ENCODE results near the gene PPFIBP1. TPM values are rescaled to one million over a fixed set of nuclear protein-coding genes. Genes with fewer than 3 reads are reported as not detected.

The PPFIBP1 gene
- total and polyA plus RNA-seq, 2 of the 13 experiments (the other 11 are each of a cell fraction or from before 2014, with no cell fraction given): 16.2 to 21.8 TPM

DNA sequence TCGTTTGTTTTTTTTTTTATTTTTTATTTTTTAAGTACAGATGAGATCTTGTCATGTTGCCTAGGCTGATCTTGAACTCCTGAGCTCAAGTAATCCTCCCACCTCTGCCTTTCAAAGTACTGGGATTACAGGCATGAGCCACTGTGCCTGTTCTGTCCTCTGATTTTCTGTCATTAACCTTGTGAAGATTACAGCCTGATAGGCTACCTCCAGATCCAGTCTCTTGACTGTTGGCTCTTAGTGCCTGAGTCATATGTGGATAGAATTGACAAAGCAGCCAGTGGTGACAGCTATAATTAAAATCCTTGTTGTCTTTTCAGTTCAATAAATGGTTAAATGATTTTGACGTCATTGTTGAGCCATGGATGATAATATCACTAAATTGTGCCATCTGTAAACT, 151.0 kb downstream of the PPFIBP1 start:
- ATAC-seq (no peak), DNase-seq (ENCODE audit: low spot score) (no peak), FAIRE-seq (no peak)
- H3K4me3 ChIP-seq (replicated peaks in 1 of 3; ENCODE audit: insufficient read depth in 1 of 3, low read depth in 2 of 3, low read length in 3 of 3): no peak overlapping the region
- no peaks in the 10 kb centered on the region for H3K79me2 ChIP-seq (ENCODE audit: insufficient read depth, low read length)
- H3K9me3 ChIP-seq (ENCODE audit: low read length): no peaks in the 10 kb centered on the region
- H2AFZ ChIP-seq (ENCODE audit: low read length): no peak overlapping the region
- no peaks in the 10 kb centered on the region for H4K20me1 ChIP-seq (ENCODE audit: insufficient read depth, low read length)
- POLR2A ChIA-PET: no interaction called here
- in situ Hi-C loops (cut with HindIII; ENCODE audit: extremely low pct_ligation_motif_present, low pct_unique_long_range_greater_than_20kb): no loop called here
- no peak overlapping the region for H3K4me2 ChIP-seq (ENCODE audit: low read depth, low read length)
- TF ChIP-seq ZNF350 (CRISPR knock-in tag; IDR thresholded peaks at IDR 0.05; ENCODE audit: borderline replicate concordance, low read depth) (no peak), HDAC6 (IDR thresholded peaks at IDR 0.05; ENCODE audit: low read depth, low read length) (no peak), RBM22 (optimal IDR thresholded peaks at IDR 0.05; ENCODE audit: low read length) (no peak)
- BruUV-seq (replicated peaks): no TSS peak
- CTCF ChIA-PET (ENCODE audit: low intra/inter-chr PET ratio, low total read pairs): no interaction called here
- H3K27ac ChIP-seq (ENCODE audit: extremely low read length, insufficient read depth, low read length): no peak overlapping the region
- H3K27me3 ChIP-seq (ENCODE audit: control insufficient read depth in 1 of 2, insufficient read depth in 2 of 2, low read length in 2 of 2): no peaks in the 10 kb centered on the region
- H3K36me3 ChIP-seq (replicated peaks in 1 of 2; ENCODE audit: control insufficient read depth in 1 of 2, insufficient read depth in 2 of 2, low read length in 2 of 2): peaks cover 5 to 16% of the 10 kb centered on the region in 2 experiments; a peak in 3 of 5 replicates
- 61% methylated on average over 2 of the region's 2 CpGs for WGBS (ENCODE audit: low lambda C conversion rate)
- H3K9ac ChIP-seq (ENCODE audit: insufficient read depth, low read depth, low read length): no peak overlapping the region
- intact Hi-C loops (cut with micrococcal nuclease; ENCODE audit: unreplicated experiment): no loop called here
- H3K4me1 ChIP-seq (ENCODE audit: insufficient read depth, low read length): no peaks in the 10 kb centered on the region

DNA sequence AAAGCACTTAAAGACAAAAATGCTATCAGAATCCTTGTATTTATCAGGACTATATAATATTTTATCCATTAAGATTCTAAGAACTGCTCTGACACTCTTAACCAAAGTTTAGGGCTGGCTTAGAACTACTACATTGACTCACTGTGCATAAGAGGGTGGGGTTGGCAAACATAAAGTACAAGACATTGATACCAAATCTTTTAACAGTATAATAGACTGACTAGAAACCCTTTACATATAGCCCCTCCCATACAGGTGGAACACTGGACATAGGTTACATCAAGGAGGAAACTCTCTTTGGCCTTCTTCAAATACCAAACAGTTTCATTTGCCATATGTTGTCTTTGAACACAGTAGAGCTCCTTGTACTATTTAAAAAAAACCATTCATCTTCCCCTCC, 156.6 kb downstream of the PPFIBP1 start:
- intact Hi-C loops (cut with micrococcal nuclease; ENCODE audit: unreplicated experiment): no loop called here
- no peak overlapping the region for H2AFZ ChIP-seq (ENCODE audit: low read length)
- no peaks in the 10 kb centered on the region for H3K27me3 ChIP-seq (ENCODE audit: control insufficient read depth in 1 of 2, insufficient read depth in 2 of 2, low read length in 2 of 2)
- FAIRE-seq: no peak
- no peak for DNase-seq (ENCODE audit: low spot score)
- H3K4me1 ChIP-seq (ENCODE audit: insufficient read depth, low read length): no peaks in the 10 kb centered on the region
- H3K9me3 ChIP-seq (ENCODE audit: low read length): no peaks in the 10 kb centered on the region
- peaks cover 7 to 28% of the 10 kb centered on the region in 2 experiments for H3K36me3 ChIP-seq (replicated peaks in 1 of 2; ENCODE audit: control insufficient read depth in 1 of 2, insufficient read depth in 2 of 2, low read length in 2 of 2)
- H3K9ac ChIP-seq (ENCODE audit: insufficient read depth, low read depth, low read length): no peak overlapping the region
- no peak for ATAC-seq
- in situ Hi-C loops (cut with HindIII; ENCODE audit: extremely low pct_ligation_motif_present, low pct_unique_long_range_greater_than_20kb): no loop called here
- no peak overlapping the region for H3K4me3 ChIP-seq (replicated peaks in 1 of 3; ENCODE audit: insufficient read depth in 1 of 3, low read depth in 2 of 3, low read length in 3 of 3)
- ChIA-PET POLR2A (no interaction called here), CTCF (ENCODE audit: low intra/inter-chr PET ratio, low total read pairs) (no interaction called here)
- no TSS peak for BruUV-seq (replicated peaks)
- H3K27ac ChIP-seq (ENCODE audit: extremely low read length, insufficient read depth, low read length): no peak overlapping the region
- H4K20me1 ChIP-seq (ENCODE audit: insufficient read depth, low read length): no peaks in the 10 kb centered on the region
- H3K79me2 ChIP-seq (ENCODE audit: insufficient read depth, low read length): no peaks in the 10 kb centered on the region
- no peak overlapping the region for H3K4me2 ChIP-seq (ENCODE audit: low read depth, low read length)
- TF ChIP-seq E2F2 (CRISPR knock-in tag; IDR thresholded peaks at IDR 0.05; ENCODE audit: borderline replicate concordance): no peak
- no peak for TF ChIP-seq PTBP1 (IDR thresholded peaks at IDR 0.05; ENCODE audit: low read depth, low read length, poor library complexity, severe bottlenecking)
- no peak for TF ChIP-seq NFATC3 (CRISPR knock-in tag; IDR thresholded peaks at IDR 0.05)
- TF ChIP-seq BATF2 (CRISPR knock-in tag; IDR thresholded peaks at IDR 0.05): no peak
- TF ChIP-seq NAIF1 (CRISPR knock-in tag; IDR thresholded peaks at IDR 0.05; ENCODE audit: borderline replicate concordance): no peak
- TF ChIP-seq ZSCAN29 (CRISPR knock-in tag; conservative IDR thresholded peaks at IDR 0.05): no peak
- TF ChIP-seq KLF6 (CRISPR knock-in tag; IDR thresholded peaks at IDR 0.05): no peak
- TF ChIP-seq ZNF660 (CRISPR knock-in tag; IDR thresholded peaks at IDR 0.05; ENCODE audit: borderline replicate concordance, low read depth): no peak
- no peak for TF ChIP-seq HMG20B (CRISPR knock-in tag; conservative IDR thresholded peaks at IDR 0.05)
